ENCODE results near the gene PPT2. TPM values are rescaled to one million over a fixed set of nuclear protein-coding genes. Genes with fewer than 3 reads are reported as not detected.

PPT2 gene
- total and polyA plus RNA-seq, 2 experiments from 2014 or later = 8.9 to 20.6 TPM

DNA sequence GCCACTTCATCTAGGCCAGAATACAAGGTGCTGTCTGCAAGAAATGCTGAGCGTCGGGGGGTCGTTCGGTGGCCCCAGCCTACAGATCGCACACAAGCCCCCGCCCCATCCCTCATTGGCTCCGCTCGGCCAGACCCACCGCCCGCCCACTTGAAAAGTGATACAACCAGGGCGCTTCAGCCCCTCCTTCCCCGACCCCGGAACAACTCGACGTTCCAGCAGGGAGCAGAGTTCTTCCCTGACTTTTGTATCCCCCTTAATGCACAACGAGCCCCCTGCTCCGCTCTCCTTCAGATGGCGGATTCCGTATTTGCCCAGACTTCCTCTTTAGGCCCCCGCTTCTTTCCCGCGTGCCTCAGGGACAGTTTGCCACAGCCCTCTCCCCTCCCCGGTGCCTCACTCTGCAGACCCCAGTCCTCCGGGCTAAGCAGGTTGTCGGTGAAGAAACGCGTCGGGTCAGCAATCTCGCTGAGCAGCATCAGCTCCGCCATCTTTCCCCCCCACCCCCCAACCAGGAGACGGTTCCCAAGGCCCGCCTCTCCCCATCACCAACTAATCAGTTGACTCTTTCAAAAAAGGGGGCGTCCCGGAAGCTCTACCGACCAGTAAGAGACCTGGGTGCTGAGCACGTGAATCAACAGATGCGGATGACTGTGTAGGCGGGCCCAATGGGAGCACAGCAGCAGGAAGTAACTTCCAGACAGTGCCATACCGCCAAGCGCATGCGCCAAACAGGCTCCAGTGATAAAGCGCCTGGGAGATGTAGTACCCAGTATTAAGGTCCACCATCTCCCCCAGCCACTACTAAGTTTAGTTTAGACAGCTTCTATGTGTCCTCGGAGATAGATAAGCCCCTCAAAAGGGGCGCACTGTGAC is 26.0 kb upstream of the PPT2 start, which contains the start of gene ATF6B:
TSS of gene ATF6B (minus strand) at position 530 of the 876 bp plus-strand sequence. CDS start at position 491, 39 bp downstream.
- Histone ChIP-seq H3K79me2 (replicated peaks; ENCODE audit: insufficient read depth) (peaks cover 20% of the 10 kb centered on the region), H3K36me3 (ENCODE audit: insufficient read depth) (0 out of 2 replicates have a peak, but pooled peaks cover 5% of the 10 kb centered on the region), H2AFZ (peak within 1 kb of the TSS; percentile 54; the same call in 1 of the 2 replicates), H3K27me3 (ENCODE audit: insufficient read depth) (no peaks in the 10 kb centered on the region), H3K27ac (ENCODE audit: low read depth) (peak within 1 kb of the TSS; percentile 94), H3K4me2 (peak within 1 kb of the TSS; percentile 96), H3K9me2 (ENCODE audit: insufficient read depth) (no peaks in the 10 kb centered on the region), H3K4me1 (ENCODE audit: insufficient read depth) (peaks cover 22% of the 10 kb centered on the region), H3K4me3 (peak within 1 kb of the TSS; percentile 96), H4K20me1 (replicated peaks; ENCODE audit: insufficient read depth) (0 out of 2 replicates have a peak, but pooled peaks cover 5% of the 10 kb centered on the region), H3F3A (replicated peaks; ENCODE audit: low read depth) (peaks cover 10% of the 10 kb centered on the region; the same call in 1 of the 2 replicates)
- ATAC-seq (peak; percentile 89), DNase-seq (ENCODE audit: low spot score) (peak; percentile 99)
- Mint-ChIP-seq H3K9me3 (no peaks in the 10 kb centered on the region), H3K4me3 (peak within 1 kb of the TSS; percentile 100), H3K27ac (peak within 1 kb of the TSS; percentile 99), H3K36me3 (ENCODE audit: low read depth) (peaks cover 26% of the 10 kb centered on the region), H3K4me1 (peaks cover 23% of the 10 kb centered on the region), H3K27me3 (ENCODE audit: insufficient read depth, low read depth, poor library complexity) (peaks cover 16% of the 10 kb centered on the region)
- no peak for TF ChIP-seq STAT1 (IDR thresholded peaks at IDR 0.05; ENCODE audit: unreplicated experiment)
- no peak for TF ChIP-seq EZH2phosphoT487 (IDR thresholded peaks at IDR 0.05; ENCODE audit: unreplicated experiment)
- peak; percentile 69 for TF ChIP-seq POLR2AphosphoS5 (IDR thresholded peaks at IDR 0.05; ENCODE audit: low read depth)
- TF ChIP-seq JUNB (IDR thresholded peaks at IDR 0.05; ENCODE audit: unreplicated experiment) = no peak
- TF ChIP-seq, protein P1, sequence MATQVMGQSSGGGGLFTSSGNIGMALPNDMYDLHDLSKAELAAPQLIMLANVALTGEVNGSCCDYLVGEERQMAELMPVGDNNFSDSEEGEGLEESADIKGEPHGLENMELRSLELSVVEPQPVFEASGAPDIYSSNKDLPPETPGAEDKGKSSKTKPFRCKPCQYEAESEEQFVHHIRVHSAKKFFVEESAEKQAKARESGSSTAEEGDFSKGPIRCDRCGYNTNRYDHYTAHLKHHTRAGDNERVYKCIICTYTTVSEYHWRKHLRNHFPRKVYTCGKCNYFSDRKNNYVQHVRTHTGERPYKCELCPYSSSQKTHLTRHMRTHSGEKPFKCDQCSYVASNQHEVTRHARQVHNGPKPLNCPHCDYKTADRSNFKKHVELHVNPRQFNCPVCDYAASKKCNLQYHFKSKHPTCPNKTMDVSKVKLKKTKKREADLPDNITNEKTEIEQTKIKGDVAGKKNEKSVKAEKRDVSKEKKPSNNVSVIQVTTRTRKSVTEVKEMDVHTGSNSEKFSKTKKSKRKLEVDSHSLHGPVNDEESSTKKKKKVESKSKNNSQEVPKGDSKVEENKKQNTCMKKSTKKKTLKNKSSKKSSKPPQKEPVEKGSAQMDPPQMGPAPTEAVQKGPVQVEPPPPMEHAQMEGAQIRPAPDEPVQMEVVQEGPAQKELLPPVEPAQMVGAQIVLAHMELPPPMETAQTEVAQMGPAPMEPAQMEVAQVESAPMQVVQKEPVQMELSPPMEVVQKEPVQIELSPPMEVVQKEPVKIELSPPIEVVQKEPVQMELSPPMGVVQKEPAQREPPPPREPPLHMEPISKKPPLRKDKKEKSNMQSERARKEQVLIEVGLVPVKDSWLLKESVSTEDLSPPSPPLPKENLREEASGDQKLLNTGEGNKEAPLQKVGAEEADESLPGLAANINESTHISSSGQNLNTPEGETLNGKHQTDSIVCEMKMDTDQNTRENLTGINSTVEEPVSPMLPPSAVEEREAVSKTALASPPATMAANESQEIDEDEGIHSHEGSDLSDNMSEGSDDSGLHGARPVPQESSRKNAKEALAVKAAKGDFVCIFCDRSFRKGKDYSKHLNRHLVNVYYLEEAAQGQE (IDR thresholded peaks at IDR 0.05; ENCODE audit: unreplicated experiment) = no peak
- TF ChIP-seq ZNF114 (CRISPR knock-in tag; IDR thresholded peaks at IDR 0.05) = no peak
- TF ChIP-seq CREB1 (CRISPR knock-in tag; IDR thresholded peaks at IDR 0.05; ENCODE audit: low read depth) = peak; percentile 75
- no peak for TF ChIP-seq ZNF331 (CRISPR knock-in tag; IDR thresholded peaks at IDR 0.05; ENCODE audit: low read depth)
- peak; percentile 25 for TF ChIP-seq ETS1 (IDR thresholded peaks at IDR 0.05)
- TF ChIP-seq EZH2 (IDR thresholded peaks at IDR 0.05; ENCODE audit: low read depth, unreplicated experiment) = no peak
- TF ChIP-seq CTCF (conservative IDR thresholded peaks at IDR 0.05; ENCODE audit: low read depth in 2 of 2) = no peak
- no peak for TF ChIP-seq NANOG (IDR thresholded peaks at IDR 0.05; ENCODE audit: borderline replicate concordance)
- TF ChIP-seq, protein P2, sequence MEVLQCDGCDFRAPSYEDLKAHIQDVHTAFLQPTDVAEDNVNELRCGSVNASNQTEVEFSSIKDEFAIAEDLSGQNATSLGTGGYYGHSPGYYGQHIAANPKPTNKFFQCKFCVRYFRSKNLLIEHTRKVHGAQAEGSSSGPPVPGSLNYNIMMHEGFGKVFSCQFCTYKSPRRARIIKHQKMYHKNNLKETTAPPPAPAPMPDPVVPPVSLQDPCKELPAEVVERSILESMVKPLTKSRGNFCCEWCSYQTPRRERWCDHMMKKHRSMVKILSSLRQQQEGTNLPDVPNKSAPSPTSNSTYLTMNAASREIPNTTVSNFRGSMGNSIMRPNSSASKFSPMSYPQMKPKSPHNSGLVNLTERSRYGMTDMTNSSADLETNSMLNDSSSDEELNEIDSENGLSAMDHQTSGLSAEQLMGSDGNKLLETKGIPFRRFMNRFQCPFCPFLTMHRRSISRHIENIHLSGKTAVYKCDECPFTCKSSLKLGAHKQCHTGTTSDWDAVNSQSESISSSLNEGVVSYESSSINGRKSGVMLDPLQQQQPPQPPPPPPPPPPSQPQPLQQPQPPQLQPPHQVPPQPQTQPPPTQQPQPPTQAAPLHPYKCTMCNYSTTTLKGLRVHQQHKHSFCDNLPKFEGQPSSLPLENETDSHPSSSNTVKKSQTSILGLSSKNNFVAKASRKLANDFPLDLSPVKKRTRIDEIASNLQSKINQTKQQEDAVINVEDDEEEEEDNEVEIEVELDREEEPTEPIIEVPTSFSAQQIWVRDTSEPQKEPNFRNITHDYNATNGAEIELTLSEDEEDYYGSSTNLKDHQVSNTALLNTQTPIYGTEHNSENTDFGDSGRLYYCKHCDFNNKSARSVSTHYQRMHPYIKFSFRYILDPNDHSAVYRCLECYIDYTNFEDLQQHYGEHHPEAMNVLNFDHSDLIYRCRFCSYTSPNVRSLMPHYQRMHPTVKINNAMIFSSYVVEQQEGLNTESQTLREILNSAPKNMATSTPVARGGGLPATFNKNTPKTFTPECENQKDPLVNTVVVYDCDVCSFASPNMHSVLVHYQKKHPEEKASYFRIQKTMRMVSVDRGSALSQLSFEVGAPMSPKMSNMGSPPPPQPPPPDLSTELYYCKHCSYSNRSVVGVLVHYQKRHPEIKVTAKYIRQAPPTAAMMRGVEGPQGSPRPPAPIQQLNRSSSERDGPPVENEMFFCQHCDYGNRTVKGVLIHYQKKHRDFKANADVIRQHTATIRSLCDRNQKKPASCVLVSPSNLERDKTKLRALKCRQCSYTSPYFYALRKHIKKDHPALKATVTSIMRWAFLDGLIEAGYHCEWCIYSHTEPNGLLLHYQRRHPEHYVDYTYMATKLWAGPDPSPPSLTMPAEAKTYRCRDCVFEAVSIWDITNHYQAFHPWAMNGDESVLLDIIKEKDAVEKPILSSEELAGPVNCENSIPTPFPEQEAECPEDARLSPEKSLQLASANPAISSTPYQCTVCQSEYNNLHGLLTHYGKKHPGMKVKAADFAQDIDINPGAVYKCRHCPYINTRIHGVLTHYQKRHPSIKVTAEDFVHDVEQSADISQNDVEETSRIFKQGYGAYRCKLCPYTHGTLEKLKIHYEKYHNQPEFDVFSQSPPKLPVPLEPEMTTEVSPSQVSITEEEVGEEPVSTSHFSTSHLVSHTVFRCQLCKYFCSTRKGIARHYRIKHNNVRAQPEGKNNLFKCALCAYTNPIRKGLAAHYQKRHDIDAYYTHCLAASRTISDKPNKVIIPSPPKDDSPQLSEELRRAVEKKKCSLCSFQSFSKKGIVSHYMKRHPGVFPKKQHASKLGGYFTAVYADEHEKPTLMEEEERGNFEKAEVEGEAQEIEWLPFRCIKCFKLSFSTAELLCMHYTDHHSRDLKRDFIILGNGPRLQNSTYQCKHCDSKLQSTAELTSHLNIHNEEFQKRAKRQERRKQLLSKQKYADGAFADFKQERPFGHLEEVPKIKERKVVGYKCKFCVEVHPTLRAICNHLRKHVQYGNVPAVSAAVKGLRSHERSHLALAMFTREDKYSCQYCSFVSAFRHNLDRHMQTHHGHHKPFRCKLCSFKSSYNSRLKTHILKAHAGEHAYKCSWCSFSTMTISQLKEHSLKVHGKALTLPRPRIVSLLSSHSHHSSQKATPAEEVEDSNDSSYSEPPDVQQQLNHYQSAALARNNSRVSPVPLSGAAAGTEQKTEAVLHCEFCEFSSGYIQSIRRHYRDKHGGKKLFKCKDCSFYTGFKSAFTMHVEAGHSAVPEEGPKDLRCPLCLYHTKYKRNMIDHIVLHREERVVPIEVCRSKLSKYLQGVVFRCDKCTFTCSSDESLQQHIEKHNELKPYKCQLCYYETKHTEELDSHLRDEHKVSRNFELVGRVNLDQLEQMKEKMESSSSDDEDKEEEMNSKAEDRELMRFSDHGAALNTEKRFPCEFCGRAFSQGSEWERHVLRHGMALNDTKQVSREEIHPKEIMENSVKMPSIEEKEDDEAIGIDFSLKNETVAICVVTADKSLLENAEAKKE (CRISPR knock-in tag; IDR thresholded peaks at IDR 0.05) = no peak

Data from GM23338 (cell line).